ENCODE data around the gene LYRM4.

- TF ChIP-seq POLR2A (IDR thresholded peaks at IDR 0.05) (no peak), CTCF (IDR thresholded peaks at IDR 0.05 in 4 of 5, conservative IDR thresholded peaks at IDR 0.05 in 1 of 5) (no peak)
These were observed 46.9 kb downstream of the LYRM4 start for GRCh38 chr6:5213836-5214235.

Data from gastrocnemius medialis (tissue), 4 donors.